Measurements from ENCODE around the gene GATA3. TPM values are rescaled to one million over a fixed set of nuclear protein-coding genes. Genes with fewer than 3 reads are reported as not detected.

The GATA3 gene
- total and polyA plus RNA-seq, 2 experiments from 2014 or later, result 0.23 TPM; not detected in 1

DNA sequence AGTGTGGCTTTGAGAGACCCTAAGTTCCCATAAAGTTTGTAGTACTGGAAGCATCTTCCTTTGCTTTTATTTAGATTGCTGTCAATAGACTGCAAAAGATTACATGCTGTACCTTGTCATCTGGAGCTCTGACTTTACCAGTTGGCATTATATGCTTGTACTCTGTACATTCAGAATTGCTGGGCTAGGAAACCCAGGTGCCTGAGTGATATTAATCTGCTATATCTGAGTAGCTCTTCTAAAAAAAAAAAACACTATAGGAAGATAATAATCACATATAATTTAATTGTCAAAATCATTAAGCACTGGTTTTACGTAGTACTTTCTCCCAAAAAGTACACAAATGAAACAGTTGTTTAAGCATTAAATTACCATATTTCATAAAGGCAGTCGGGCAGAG lies 12.3 kb downstream of the GATA3 start:
- Histone ChIP-seq H2AFZ (no peak overlapping the region), H4K20me1 (replicated peaks; ENCODE audit: insufficient read depth) (no peaks in the 10 kb centered on the region), H3K4me1 (ENCODE audit: insufficient read depth) (peaks cover 30% of the 10 kb centered on the region), H3K4me3 (no peak overlapping the region), H3K27me3 (ENCODE audit: insufficient read depth) (peaks cover 53% of the 10 kb centered on the region), H3F3A (replicated peaks; ENCODE audit: low read depth) (0 out of 2 replicates have a peak, but pooled peaks cover 6% of the 10 kb centered on the region), H3K9me2 (ENCODE audit: insufficient read depth) (0 out of 2 replicates have a peak, but pooled peaks cover 1% of the 10 kb centered on the region), H3K27ac (ENCODE audit: low read depth) (no peak overlapping the region), H3K79me2 (replicated peaks; ENCODE audit: insufficient read depth) (no peaks in the 10 kb centered on the region), H3K36me3 (ENCODE audit: insufficient read depth) (no peaks in the 10 kb centered on the region), H3K4me2 (no peak overlapping the region)
- Mint-ChIP-seq H3K27me3 (ENCODE audit: insufficient read depth, low read depth, poor library complexity) (peaks cover 46% of the 10 kb centered on the region), H3K4me3 (no peak overlapping the region), H3K27ac (no peak overlapping the region), H3K9me3 (no peaks in the 10 kb centered on the region), H3K4me1 (peaks cover 43% of the 10 kb centered on the region), H3K36me3 (ENCODE audit: low read depth) (no peaks in the 10 kb centered on the region)
- DNase-seq (ENCODE audit: low spot score) (no peak), ATAC-seq (no peak)
- TF ChIP-seq ZNF114 (CRISPR knock-in tag; IDR thresholded peaks at IDR 0.05) (no peak), ZNF331 (CRISPR knock-in tag; IDR thresholded peaks at IDR 0.05; ENCODE audit: low read depth) (no peak), CREB1 (CRISPR knock-in tag; IDR thresholded peaks at IDR 0.05; ENCODE audit: low read depth) (no peak), ETS1 (IDR thresholded peaks at IDR 0.05) (no peak), POLR2AphosphoS5 (IDR thresholded peaks at IDR 0.05; ENCODE audit: low read depth) (no peak), STAT1 (IDR thresholded peaks at IDR 0.05; ENCODE audit: unreplicated experiment) (no peak), EZH2phosphoT487 (IDR thresholded peaks at IDR 0.05; ENCODE audit: unreplicated experiment) (no peak), EZH2 (IDR thresholded peaks at IDR 0.05; ENCODE audit: low read depth, unreplicated experiment) (no peak), JUNB (IDR thresholded peaks at IDR 0.05; ENCODE audit: unreplicated experiment) (no peak), NANOG (IDR thresholded peaks at IDR 0.05; ENCODE audit: borderline replicate concordance) (no peak)
- TF ChIP-seq, protein P1, sequence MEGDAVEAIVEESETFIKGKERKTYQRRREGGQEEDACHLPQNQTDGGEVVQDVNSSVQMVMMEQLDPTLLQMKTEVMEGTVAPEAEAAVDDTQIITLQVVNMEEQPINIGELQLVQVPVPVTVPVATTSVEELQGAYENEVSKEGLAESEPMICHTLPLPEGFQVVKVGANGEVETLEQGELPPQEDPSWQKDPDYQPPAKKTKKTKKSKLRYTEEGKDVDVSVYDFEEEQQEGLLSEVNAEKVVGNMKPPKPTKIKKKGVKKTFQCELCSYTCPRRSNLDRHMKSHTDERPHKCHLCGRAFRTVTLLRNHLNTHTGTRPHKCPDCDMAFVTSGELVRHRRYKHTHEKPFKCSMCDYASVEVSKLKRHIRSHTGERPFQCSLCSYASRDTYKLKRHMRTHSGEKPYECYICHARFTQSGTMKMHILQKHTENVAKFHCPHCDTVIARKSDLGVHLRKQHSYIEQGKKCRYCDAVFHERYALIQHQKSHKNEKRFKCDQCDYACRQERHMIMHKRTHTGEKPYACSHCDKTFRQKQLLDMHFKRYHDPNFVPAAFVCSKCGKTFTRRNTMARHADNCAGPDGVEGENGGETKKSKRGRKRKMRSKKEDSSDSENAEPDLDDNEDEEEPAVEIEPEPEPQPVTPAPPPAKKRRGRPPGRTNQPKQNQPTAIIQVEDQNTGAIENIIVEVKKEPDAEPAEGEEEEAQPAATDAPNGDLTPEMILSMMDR (conservative IDR thresholded peaks at IDR 0.05; ENCODE audit: low read depth in 2 of 2), result no peak
- TF ChIP-seq, protein P2, sequence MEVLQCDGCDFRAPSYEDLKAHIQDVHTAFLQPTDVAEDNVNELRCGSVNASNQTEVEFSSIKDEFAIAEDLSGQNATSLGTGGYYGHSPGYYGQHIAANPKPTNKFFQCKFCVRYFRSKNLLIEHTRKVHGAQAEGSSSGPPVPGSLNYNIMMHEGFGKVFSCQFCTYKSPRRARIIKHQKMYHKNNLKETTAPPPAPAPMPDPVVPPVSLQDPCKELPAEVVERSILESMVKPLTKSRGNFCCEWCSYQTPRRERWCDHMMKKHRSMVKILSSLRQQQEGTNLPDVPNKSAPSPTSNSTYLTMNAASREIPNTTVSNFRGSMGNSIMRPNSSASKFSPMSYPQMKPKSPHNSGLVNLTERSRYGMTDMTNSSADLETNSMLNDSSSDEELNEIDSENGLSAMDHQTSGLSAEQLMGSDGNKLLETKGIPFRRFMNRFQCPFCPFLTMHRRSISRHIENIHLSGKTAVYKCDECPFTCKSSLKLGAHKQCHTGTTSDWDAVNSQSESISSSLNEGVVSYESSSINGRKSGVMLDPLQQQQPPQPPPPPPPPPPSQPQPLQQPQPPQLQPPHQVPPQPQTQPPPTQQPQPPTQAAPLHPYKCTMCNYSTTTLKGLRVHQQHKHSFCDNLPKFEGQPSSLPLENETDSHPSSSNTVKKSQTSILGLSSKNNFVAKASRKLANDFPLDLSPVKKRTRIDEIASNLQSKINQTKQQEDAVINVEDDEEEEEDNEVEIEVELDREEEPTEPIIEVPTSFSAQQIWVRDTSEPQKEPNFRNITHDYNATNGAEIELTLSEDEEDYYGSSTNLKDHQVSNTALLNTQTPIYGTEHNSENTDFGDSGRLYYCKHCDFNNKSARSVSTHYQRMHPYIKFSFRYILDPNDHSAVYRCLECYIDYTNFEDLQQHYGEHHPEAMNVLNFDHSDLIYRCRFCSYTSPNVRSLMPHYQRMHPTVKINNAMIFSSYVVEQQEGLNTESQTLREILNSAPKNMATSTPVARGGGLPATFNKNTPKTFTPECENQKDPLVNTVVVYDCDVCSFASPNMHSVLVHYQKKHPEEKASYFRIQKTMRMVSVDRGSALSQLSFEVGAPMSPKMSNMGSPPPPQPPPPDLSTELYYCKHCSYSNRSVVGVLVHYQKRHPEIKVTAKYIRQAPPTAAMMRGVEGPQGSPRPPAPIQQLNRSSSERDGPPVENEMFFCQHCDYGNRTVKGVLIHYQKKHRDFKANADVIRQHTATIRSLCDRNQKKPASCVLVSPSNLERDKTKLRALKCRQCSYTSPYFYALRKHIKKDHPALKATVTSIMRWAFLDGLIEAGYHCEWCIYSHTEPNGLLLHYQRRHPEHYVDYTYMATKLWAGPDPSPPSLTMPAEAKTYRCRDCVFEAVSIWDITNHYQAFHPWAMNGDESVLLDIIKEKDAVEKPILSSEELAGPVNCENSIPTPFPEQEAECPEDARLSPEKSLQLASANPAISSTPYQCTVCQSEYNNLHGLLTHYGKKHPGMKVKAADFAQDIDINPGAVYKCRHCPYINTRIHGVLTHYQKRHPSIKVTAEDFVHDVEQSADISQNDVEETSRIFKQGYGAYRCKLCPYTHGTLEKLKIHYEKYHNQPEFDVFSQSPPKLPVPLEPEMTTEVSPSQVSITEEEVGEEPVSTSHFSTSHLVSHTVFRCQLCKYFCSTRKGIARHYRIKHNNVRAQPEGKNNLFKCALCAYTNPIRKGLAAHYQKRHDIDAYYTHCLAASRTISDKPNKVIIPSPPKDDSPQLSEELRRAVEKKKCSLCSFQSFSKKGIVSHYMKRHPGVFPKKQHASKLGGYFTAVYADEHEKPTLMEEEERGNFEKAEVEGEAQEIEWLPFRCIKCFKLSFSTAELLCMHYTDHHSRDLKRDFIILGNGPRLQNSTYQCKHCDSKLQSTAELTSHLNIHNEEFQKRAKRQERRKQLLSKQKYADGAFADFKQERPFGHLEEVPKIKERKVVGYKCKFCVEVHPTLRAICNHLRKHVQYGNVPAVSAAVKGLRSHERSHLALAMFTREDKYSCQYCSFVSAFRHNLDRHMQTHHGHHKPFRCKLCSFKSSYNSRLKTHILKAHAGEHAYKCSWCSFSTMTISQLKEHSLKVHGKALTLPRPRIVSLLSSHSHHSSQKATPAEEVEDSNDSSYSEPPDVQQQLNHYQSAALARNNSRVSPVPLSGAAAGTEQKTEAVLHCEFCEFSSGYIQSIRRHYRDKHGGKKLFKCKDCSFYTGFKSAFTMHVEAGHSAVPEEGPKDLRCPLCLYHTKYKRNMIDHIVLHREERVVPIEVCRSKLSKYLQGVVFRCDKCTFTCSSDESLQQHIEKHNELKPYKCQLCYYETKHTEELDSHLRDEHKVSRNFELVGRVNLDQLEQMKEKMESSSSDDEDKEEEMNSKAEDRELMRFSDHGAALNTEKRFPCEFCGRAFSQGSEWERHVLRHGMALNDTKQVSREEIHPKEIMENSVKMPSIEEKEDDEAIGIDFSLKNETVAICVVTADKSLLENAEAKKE (CRISPR knock-in tag; IDR thresholded peaks at IDR 0.05), result no peak
- TF ChIP-seq, protein P3, sequence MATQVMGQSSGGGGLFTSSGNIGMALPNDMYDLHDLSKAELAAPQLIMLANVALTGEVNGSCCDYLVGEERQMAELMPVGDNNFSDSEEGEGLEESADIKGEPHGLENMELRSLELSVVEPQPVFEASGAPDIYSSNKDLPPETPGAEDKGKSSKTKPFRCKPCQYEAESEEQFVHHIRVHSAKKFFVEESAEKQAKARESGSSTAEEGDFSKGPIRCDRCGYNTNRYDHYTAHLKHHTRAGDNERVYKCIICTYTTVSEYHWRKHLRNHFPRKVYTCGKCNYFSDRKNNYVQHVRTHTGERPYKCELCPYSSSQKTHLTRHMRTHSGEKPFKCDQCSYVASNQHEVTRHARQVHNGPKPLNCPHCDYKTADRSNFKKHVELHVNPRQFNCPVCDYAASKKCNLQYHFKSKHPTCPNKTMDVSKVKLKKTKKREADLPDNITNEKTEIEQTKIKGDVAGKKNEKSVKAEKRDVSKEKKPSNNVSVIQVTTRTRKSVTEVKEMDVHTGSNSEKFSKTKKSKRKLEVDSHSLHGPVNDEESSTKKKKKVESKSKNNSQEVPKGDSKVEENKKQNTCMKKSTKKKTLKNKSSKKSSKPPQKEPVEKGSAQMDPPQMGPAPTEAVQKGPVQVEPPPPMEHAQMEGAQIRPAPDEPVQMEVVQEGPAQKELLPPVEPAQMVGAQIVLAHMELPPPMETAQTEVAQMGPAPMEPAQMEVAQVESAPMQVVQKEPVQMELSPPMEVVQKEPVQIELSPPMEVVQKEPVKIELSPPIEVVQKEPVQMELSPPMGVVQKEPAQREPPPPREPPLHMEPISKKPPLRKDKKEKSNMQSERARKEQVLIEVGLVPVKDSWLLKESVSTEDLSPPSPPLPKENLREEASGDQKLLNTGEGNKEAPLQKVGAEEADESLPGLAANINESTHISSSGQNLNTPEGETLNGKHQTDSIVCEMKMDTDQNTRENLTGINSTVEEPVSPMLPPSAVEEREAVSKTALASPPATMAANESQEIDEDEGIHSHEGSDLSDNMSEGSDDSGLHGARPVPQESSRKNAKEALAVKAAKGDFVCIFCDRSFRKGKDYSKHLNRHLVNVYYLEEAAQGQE (IDR thresholded peaks at IDR 0.05; ENCODE audit: unreplicated experiment), result no peak

All from GM23338 (cell line).